ENCODE results near the gene PTPRN2.
"Not testable (repeated sequence)": the region's sequence is repeated elsewhere in the genome, so short reads cannot be mapped to it uniquely, and the experiment has no call there.

Gene PTPRN2

GRCh38 chr7:158414002-158414401 lies 173.6 kb downstream of the PTPRN2 start:
- no peak for DNase-seq

- DNase-seq: no peak
These were observed 176.2 kb downstream of the PTPRN2 start for GRCh38 chr7:158411232-158411950.

GRCh38 chr7:158410720-158411119 lies 176.9 kb downstream of the PTPRN2 start:
- no peak for DNase-seq

- no peak for DNase-seq
These were observed 177.8 kb downstream of the PTPRN2 start for GRCh38 chr7:158409816-158410330.

GRCh38 chr7:158409120-158409519 lies 178.5 kb downstream of the PTPRN2 start:
- no peak for DNase-seq

- DNase-seq: no peak
These were observed 179.2 kb downstream of the PTPRN2 start for GRCh38 chr7:158408318-158408920.

- peak in 1 of 2 experiments; percentile 6 for DNase-seq
These were observed 179.9 kb downstream of the PTPRN2 start for GRCh38 chr7:158407581-158408317.

- no peak for DNase-seq
These were observed 180.8 kb downstream of the PTPRN2 start for GRCh38 chr7:158406801-158407200.

GRCh38 chr7:158406364-158406763 lies 181.3 kb downstream of the PTPRN2 start:
- no peak for DNase-seq

- not testable (repeated sequence) for DNase-seq
These were observed 181.9 kb downstream of the PTPRN2 start for GRCh38 chr7:158405771-158406170.

- DNase-seq: no peak
These were observed 182.3 kb downstream of the PTPRN2 start for GRCh38 chr7:158405324-158405723.

- no peak for DNase-seq
These were observed 183.4 kb downstream of the PTPRN2 start for GRCh38 chr7:158404031-158404761.

- no peak for DNase-seq
These were observed 184.4 kb downstream of the PTPRN2 start for GRCh38 chr7:158403013-158403821.

GRCh38 chr7:158402471-158402870 lies 185.2 kb downstream of the PTPRN2 start:
- no peak for DNase-seq

GRCh38 chr7:158401826-158402225 lies 185.8 kb downstream of the PTPRN2 start:
- DNase-seq: no peak

GRCh38 chr7:158401295-158401694 lies 186.3 kb downstream of the PTPRN2 start:
- DNase-seq: no peak

- DNase-seq: no peak
These were observed 186.9 kb downstream of the PTPRN2 start for GRCh38 chr7:158400601-158401225.

GRCh38 chr7:158399762-158400161 lies 187.9 kb downstream of the PTPRN2 start:
- no peak for DNase-seq

GRCh38 chr7:158398750-158399149 lies 188.9 kb downstream of the PTPRN2 start:
- no peak for DNase-seq

- DNase-seq: no peak
These were observed 189.7 kb downstream of the PTPRN2 start for GRCh38 chr7:158397885-158398284.
